ENCODE measurements around the gene TRIM24.
"Not testable (repeated sequence)": the region's sequence is repeated elsewhere in the genome, so short reads cannot be mapped to it uniquely, and the experiment has no call there.

TRIM24 gene

GRCh38 chr7:138460176-138460648 is at the start of gene TRIM24:
Gene TRIM24, plus strand, starts transcription at chr7:138460259. Its CDS starts 290 bp downstream, at chr7:138460549.
- Mint-ChIP-seq H3K4me3 (peak within 1 kb of the TSS; percentile 99), H3K27ac (peak within 1 kb of the TSS; percentile 87), H3K36me3 (ENCODE audit: low read depth) (peaks cover 6% of the 10 kb centered on the region), H3K4me1 (ENCODE audit: low read depth) (peaks cover 46% of the 10 kb centered on the region), H3K27me3 (no peaks in the 10 kb centered on the region), H3K9me3 (peaks cover 4% of the 10 kb centered on the region)

GRCh38 chr7:138412077-138412476 is 48.0 kb upstream of the TRIM24 start:
- not testable (repeated sequence) for H3K27ac Mint-ChIP-seq; H3K27me3 Mint-ChIP-seq; H3K4me3 Mint-ChIP-seq; H3K9me3 Mint-ChIP-seq; H3K4me1 Mint-ChIP-seq (ENCODE audit: low read depth); H3K36me3 Mint-ChIP-seq (ENCODE audit: low read depth)

- H3K4me1 Mint-ChIP-seq (ENCODE audit: low read depth); H3K9me3 Mint-ChIP-seq; H3K4me3 Mint-ChIP-seq; H3K36me3 Mint-ChIP-seq (ENCODE audit: low read depth); H3K27ac Mint-ChIP-seq; H3K27me3 Mint-ChIP-seq: not testable (repeated sequence)
Measured at GRCh38 chr7:138412921-138413320, 47.1 kb upstream of the TRIM24 start.

GRCh38 chr7:138417078-138417700 is 42.9 kb upstream of the TRIM24 start:
- H3K4me1 Mint-ChIP-seq (ENCODE audit: low read depth), result no peaks in the 10 kb centered on the region
- no peaks in the 10 kb centered on the region for H3K36me3 Mint-ChIP-seq (ENCODE audit: low read depth)
- no peak overlapping the region for H3K4me3 Mint-ChIP-seq
- peaks cover 3% of the 10 kb centered on the region for H3K27me3 Mint-ChIP-seq
- H3K9me3 Mint-ChIP-seq, result peaks cover 3% of the 10 kb centered on the region
- H3K27ac Mint-ChIP-seq, result no peak overlapping the region

GRCh38 chr7:138417764-138418163 is 42.3 kb upstream of the TRIM24 start:
- peaks cover 3% of the 10 kb centered on the region for H3K9me3 Mint-ChIP-seq

GRCh38 chr7:138418403-138418802 is 41.7 kb upstream of the TRIM24 start:
- not testable (repeated sequence) for H3K4me1 Mint-ChIP-seq (ENCODE audit: low read depth); H3K27ac Mint-ChIP-seq; H3K27me3 Mint-ChIP-seq; H3K4me3 Mint-ChIP-seq; H3K9me3 Mint-ChIP-seq; H3K36me3 Mint-ChIP-seq (ENCODE audit: low read depth)

More at GRCh38 chr7:138417764-138418163, 42.3 kb upstream of the TRIM24 start:
- no peak overlapping the region for H3K4me3 Mint-ChIP-seq
- H3K27me3 Mint-ChIP-seq, result peaks cover 2% of the 10 kb centered on the region
- H3K27ac Mint-ChIP-seq, result no peak overlapping the region
- H3K4me1 Mint-ChIP-seq (ENCODE audit: low read depth), result no peaks in the 10 kb centered on the region
- H3K36me3 Mint-ChIP-seq (ENCODE audit: low read depth), result no peaks in the 10 kb centered on the region

GRCh38 chr7:138425026-138425425 is 35.0 kb upstream of the TRIM24 start:
- no peak overlapping the region for H3K4me3 Mint-ChIP-seq
- H3K27ac Mint-ChIP-seq, result no peak overlapping the region
- peaks cover 5% of the 10 kb centered on the region for H3K36me3 Mint-ChIP-seq (ENCODE audit: low read depth)
- no peaks in the 10 kb centered on the region for H3K27me3 Mint-ChIP-seq
- H3K4me1 Mint-ChIP-seq (ENCODE audit: low read depth), result no peaks in the 10 kb centered on the region
- H3K9me3 Mint-ChIP-seq, result peaks cover 11% of the 10 kb centered on the region

GRCh38 chr7:138429577-138430250 is 30.3 kb upstream of the TRIM24 start:
- Mint-ChIP-seq H3K4me3 (no peak overlapping the region), H3K4me1 (ENCODE audit: low read depth) (no peaks in the 10 kb centered on the region), H3K36me3 (ENCODE audit: low read depth) (peaks cover 5% of the 10 kb centered on the region), H3K9me3 (peaks cover 22% of the 10 kb centered on the region), H3K27ac (no peak overlapping the region), H3K27me3 (no peaks in the 10 kb centered on the region)

- Mint-ChIP-seq H3K9me3 (peaks cover 22% of the 10 kb centered on the region), H3K4me3 (no peak overlapping the region), H3K27ac (no peak overlapping the region), H3K4me1 (ENCODE audit: low read depth) (no peaks in the 10 kb centered on the region), H3K36me3 (ENCODE audit: low read depth) (peaks cover 5% of the 10 kb centered on the region), H3K27me3 (no peaks in the 10 kb centered on the region)
Measured at GRCh38 chr7:138431517-138431916, 28.5 kb upstream of the TRIM24 start.

GRCh38 chr7:138433583-138434443 is 26.2 kb upstream of the TRIM24 start:
- Mint-ChIP-seq H3K27me3 (no peaks in the 10 kb centered on the region), H3K27ac (no peak overlapping the region), H3K4me1 (ENCODE audit: low read depth) (no peaks in the 10 kb centered on the region), H3K4me3 (no peak overlapping the region), H3K9me3 (peaks cover 19% of the 10 kb centered on the region), H3K36me3 (ENCODE audit: low read depth) (peaks cover 5% of the 10 kb centered on the region)

GRCh38 chr7:138434597-138435019 is 25.5 kb upstream of the TRIM24 start:
- peaks cover 2% of the 10 kb centered on the region for H3K36me3 Mint-ChIP-seq (ENCODE audit: low read depth)

GRCh38 chr7:138435231-138435919 is 24.7 kb upstream of the TRIM24 start:
- Mint-ChIP-seq H3K4me1 (ENCODE audit: low read depth) (no peaks in the 10 kb centered on the region), H3K36me3 (ENCODE audit: low read depth) (no peaks in the 10 kb centered on the region), H3K9me3 (peaks cover 8% of the 10 kb centered on the region), H3K27me3 (no peaks in the 10 kb centered on the region), H3K4me3 (no peak overlapping the region), H3K27ac (no peak overlapping the region)

More at GRCh38 chr7:138434597-138435019, 25.5 kb upstream of the TRIM24 start:
- no peaks in the 10 kb centered on the region for H3K4me1 Mint-ChIP-seq (ENCODE audit: low read depth)
- H3K9me3 Mint-ChIP-seq, result peaks cover 15% of the 10 kb centered on the region
- no peaks in the 10 kb centered on the region for H3K27me3 Mint-ChIP-seq
- H3K27ac Mint-ChIP-seq, result no peak overlapping the region
- no peak overlapping the region for H3K4me3 Mint-ChIP-seq

- Mint-ChIP-seq H3K27ac (no peak overlapping the region), H3K4me1 (ENCODE audit: low read depth) (no peaks in the 10 kb centered on the region)
Measured at GRCh38 chr7:138436388-138436787, 23.7 kb upstream of the TRIM24 start.

GRCh38 chr7:138440460-138440859 is 19.6 kb upstream of the TRIM24 start:
- Mint-ChIP-seq H3K4me1 (ENCODE audit: low read depth) (no peaks in the 10 kb centered on the region), H3K4me3 (no peak overlapping the region), H3K27ac (no peak overlapping the region), H3K27me3 (peaks cover 3% of the 10 kb centered on the region), H3K36me3 (ENCODE audit: low read depth) (no peaks in the 10 kb centered on the region), H3K9me3 (no peaks in the 10 kb centered on the region)

More at GRCh38 chr7:138436388-138436787, 23.7 kb upstream of the TRIM24 start:
- no peaks in the 10 kb centered on the region for H3K27me3 Mint-ChIP-seq
- H3K9me3 Mint-ChIP-seq, result peaks cover 7% of the 10 kb centered on the region
- no peak overlapping the region for H3K4me3 Mint-ChIP-seq
- no peaks in the 10 kb centered on the region for H3K36me3 Mint-ChIP-seq (ENCODE audit: low read depth)

Data from stimulated activated naive CD8-positive, alpha-beta T cell treated with anti-CD3 and anti-CD28 coated beads, Interleukin-15, Interleukin-2, amounts not matched to agents 100 ng/mL and 50 ng/mL, for 24 hours (primary cell).